GM12878 (cell line): ENCODE data around the gene ZNF189. TPM values are rescaled to one million over a fixed set of nuclear protein-coding genes. Genes with fewer than 3 reads are reported as not detected.

Experiments
- ATAC-seq: fragments of 200-7000 bp; cut with Tn5 transposase; 3 replicates; pipeline ENCODE4 v1.9.1; 2020; ENCODE audit warnings: mild to moderate bottlenecking, moderate library complexity
- BruUV-seq: library from RNA; stranded (reverse); fragments of 400-500 nt; replicated peaks from 2 replicates; lab custom pipeline; 2021; lab: Mats Ljungman, UMichigan
- CTCF ChIA-PET: fragments of 300-600 bp; sonication (Branson Sonifier 250); formaldehyde crosslinking; extraction: SDS; loops from one replicate; lab custom pipeline; 2021; ENCODE audit warnings: inconsistent platforms; lab: Yijun Ruan, JAX
- POLR2A ChIA-PET: fragments of 350-600 bp; formaldehyde crosslinking; extraction: SDS; loops from one replicate; lab custom pipeline; 2021; ENCODE audit warnings: inconsistent platforms; lab: Charles Lee
- RAD21 ChIA-PET: fragments of 300-600 bp; sonication (Branson Sonifier 250); formaldehyde crosslinking; loops from one replicate; lab custom pipeline; 2023; ENCODE audit warnings: antibody characterized with exemption; ENCODE audit not compliant: unreplicated experiment; lab: Charles Lee
- SMC1A ChIA-PET: fragments of 300-600 bp; sonication (Branson Sonifier 250); formaldehyde crosslinking; loops from one replicate; lab custom pipeline; 2023; ENCODE audit not compliant: unreplicated experiment, uncharacterized antibody; lab: Charles Lee
- DNase-seq: peaks from one replicate; pipeline ENCODE4 v3.0.0-alpha.2; 2011; ENCODE audit warnings: low read depth, low spot score
- FAIRE-seq: peaks from 3 replicates; lab custom pipeline; 2011; peaks lifted over from hg19 to GRCh38; lab: Jason Lieb, UNC
- H2AFZ ChIP-seq: 2 replicates; pipeline ENCODE4 v1.6.0; 2011; ENCODE audit warnings: low read depth, low read length, control low read depth; ENCODE audit not compliant: control insufficient read depth
- H3K27ac ChIP-seq: 2 replicates; pipeline ENCODE4 v1.5.1; 2011; ENCODE audit warnings: control low read depth; ENCODE audit not compliant: control insufficient read depth, insufficient read depth
- H3K27me3 ChIP-seq, 2 experiments: replicated peaks in 1 of 2; 2 replicates each; pipeline versions ENCODE4 v1.6.0 to v1.6.1; 2011; ENCODE audit warnings: low read length in 1 of 2; ENCODE audit not compliant: control insufficient read depth in 2 of 2, insufficient read depth in 2 of 2
- H3K36me3 ChIP-seq, 2 experiments: 2 replicates each; pipeline ENCODE4 v1.5.1; 2011; ENCODE audit warnings: low read length in 1 of 2; ENCODE audit not compliant: control insufficient read depth in 2 of 2, insufficient read depth in 2 of 2
- H3K4me1 ChIP-seq: 2 replicates; pipeline ENCODE4 v1.6.1; 2011; ENCODE audit warnings: mild to moderate bottlenecking, low read length, moderate library complexity, mixed read lengths; ENCODE audit not compliant: control insufficient read depth, insufficient read depth
- H3K4me2 ChIP-seq: 2 replicates; pipeline ENCODE4 v1.6.0; 2011; ENCODE audit warnings: control low read depth; ENCODE audit not compliant: control insufficient read depth, insufficient read depth
- H3K4me3 ChIP-seq: fragments of 200-600 bp; sonication (generic); 2 replicates; pipeline ENCODE4 v1.5.1; 2016
- H3K79me2 ChIP-seq: 2 replicates; pipeline ENCODE4 v1.6.0; 2011; ENCODE audit warnings: low read length; ENCODE audit not compliant: control insufficient read depth, insufficient read depth
- H3K9ac ChIP-seq: 2 replicates; pipeline ENCODE4 v1.8.0; 2011; ENCODE audit warnings: low read length, control low read depth, mixed read lengths; ENCODE audit not compliant: control insufficient read depth, insufficient read depth
- H3K9me3 ChIP-seq: replicated peaks from 3 replicates; pipeline ENCODE4 v1.5.1; 2011; ENCODE audit warnings: mild to moderate bottlenecking, low read length; ENCODE audit not compliant: control insufficient read depth, insufficient read depth
- H4K20me1 ChIP-seq: 2 replicates; pipeline ENCODE4 v1.6.0; 2011; ENCODE audit not compliant: control insufficient read depth, insufficient read depth
- BRCA1 ChIP-seq: IDR thresholded peaks from 2 replicates; pipeline ENCODE4 v1.6.1; 2011; ENCODE audit warnings: low read depth, low read length, improper control_type of control experiment
- EED ChIP-seq: sonication (generic); IDR thresholded peaks from 2 replicates; pipeline ENCODE4 v1.6.1; 2016; ENCODE audit warnings: antibody characterized with exemption, low read depth
- JUND ChIP-seq: IDR thresholded peaks from 2 replicates; pipeline ENCODE4 v1.6.1; 2012; ENCODE audit warnings: low read depth, mild to moderate bottlenecking, low read length, improper control_type of control experiment, moderate library complexity
- LARP7 ChIP-seq: fragments of 450-650 bp; IDR thresholded peaks from 2 replicates; pipeline ENCODE4 v1.6.1; 2017; ENCODE audit warnings: mild to moderate bottlenecking
- MEF2B ChIP-seq: fragments of 450-650 bp; IDR thresholded peaks from 2 replicates; pipeline ENCODE4 v1.6.1; 2018; ENCODE audit warnings: mild to moderate bottlenecking, moderate library complexity; ENCODE audit not compliant: partially characterized antibody, poor library complexity, severe bottlenecking
- STAT3 ChIP-seq: IDR thresholded peaks from 2 replicates; pipeline ENCODE4 v1.6.1; 2011; ENCODE audit warnings: low read depth, low read length, improper control_type of control experiment
- YBX1 ChIP-seq: fragments of 450-650 bp; IDR thresholded peaks from 2 replicates; pipeline ENCODE4 v1.6.1; 2016; ENCODE audit warnings: antibody characterized with exemption
- WGBS: methylation state at CpG from one replicate; pipeline ENCODE4 v1.1.6; 2016; ENCODE audit warnings: low lambda C conversion rate; ENCODE audit not compliant: insufficient replicate concordance, insufficient coverage; ENCODE audit errors: missing lambda C conversion rate; 5-methylcytosine and 5-hydroxymethylcytosine counted together
- in situ Hi-C: fragments of 300-500 bp; cut with MboI; formaldehyde crosslinking; loops from 9 replicates; pipeline ENCODE4 v1.14.3; 2018; ENCODE audit warnings: mixed read lengths
- intact Hi-C: fragments of 100-400 bp; cut with micrococcal nuclease; formaldehyde crosslinking; loops from one replicate; pipeline ENCODE4 v1.14.2; 2022; ENCODE audit not compliant: unreplicated experiment
- polyA plus RNA-seq, 11 experiments: library from polyadenylated mRNA; depleted of rRNA in 4 of 11; unstranded in 6 of 11; stranded (reverse) in 5 of 11; fragments of >200 nt; fragmentation: Nextera tagmentation in 4 of 11; fragmentation: Illumina TruSeq in 1 of 11; extraction: Ambion mirVana in 4 of 11; extraction: Trizol in 1 of 11; gene quantifications; 1 replicate in 1 of 11; 2 replicates in 10 of 11; pipeline versions ENCODE4 v1.2.1 to v1.2.3, GENCODE V29; 2011 to 2016; ENCODE audit warnings: inconsistent platforms in 2 of 11, missing spikeins in 2 of 11, low read depth in 1 of 11
- total RNA-seq, 4 experiments: library from RNA; depleted of rRNA in 3 of 4; stranded (reverse); fragments of >200 nt in 3 of 4; fragmentation: Illumina TruSeq in 1 of 4; extraction: Trizol in 1 of 4; gene quantifications; 2 replicates each; pipeline versions ENCODE4 v1.2.1 to v1.2.3, GENCODE V29; 2013 to 2021
- TF ChIP-seq, protein P1 (sequence below): fragments of 450-650 bp; IDR thresholded peaks from 2 replicates; pipeline ENCODE4 v1.6.1; 2016; ENCODE audit warnings: mild to moderate bottlenecking, moderate library complexity, borderline replicate concordance

The ZNF189 gene
- total and polyA plus RNA-seq, 10 of the 15 experiments (the other 5 are each of a cell fraction or from before 2014, with no cell fraction given): 3.1 to 12.3 (median 7.4) TPM

DNA sequence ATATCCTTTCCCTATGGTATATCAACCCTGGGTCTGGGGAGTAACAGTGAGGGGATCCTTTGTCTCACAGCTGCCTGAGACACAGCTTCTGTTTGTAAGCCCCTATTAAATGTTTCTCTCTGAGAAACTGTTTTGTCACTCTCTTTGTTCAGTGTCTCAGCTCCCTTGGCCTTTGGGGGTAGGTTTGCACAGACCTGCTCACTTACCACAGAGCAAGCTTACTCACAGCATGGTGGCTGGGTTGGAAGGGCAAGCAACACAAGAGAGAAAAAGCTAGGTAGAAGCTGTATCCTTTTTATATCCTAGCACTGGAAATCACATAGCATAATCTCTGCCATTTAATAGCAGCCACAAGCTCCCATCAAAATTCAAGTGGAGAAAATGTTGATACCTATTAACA, 18.4 kb upstream of the ZNF189 start:
- ATAC-seq (no peak), FAIRE-seq (no peak), DNase-seq (no peak)
- H3K27me3 ChIP-seq: no peaks in the 10 kb centered on the region
- in situ Hi-C loops: no loop called here
- H4K20me1 ChIP-seq: no peaks in the 10 kb centered on the region
- H3K9ac ChIP-seq: no peak overlapping the region
- H2AFZ ChIP-seq: no peak overlapping the region
- no peak overlapping the region for H3K27ac ChIP-seq
- no peaks in the 10 kb centered on the region for H3K79me2 ChIP-seq
- H3K36me3 ChIP-seq: no peaks in the 10 kb centered on the region
- CTCF ChIA-PET: interaction anchor here (1.5 kb wide), 1 partner anchor 8 kb away, joined by 5 read pairs; no protein-coding TSS in a partner anchor
- H3K4me3 ChIP-seq: no peak overlapping the region
- POLR2A ChIA-PET: no interaction called here
- RAD21 ChIA-PET: no interaction called here
- no peaks in the 10 kb centered on the region for H3K9me3 ChIP-seq
- BruUV-seq: no TSS peak
- intact Hi-C loops: no loop called here
- no peak overlapping the region for H3K4me2 ChIP-seq
- no peaks in the 10 kb centered on the region for H3K4me1 ChIP-seq
- TF ChIP-seq MEF2B (no peak), EED (no peak), JUND (no peak)
- SMC1A ChIA-PET: interaction anchor here (1.1 kb wide), 1 partner anchor 19 kb away, joined by 3 read pairs; no protein-coding TSS in a partner anchor

DNA sequence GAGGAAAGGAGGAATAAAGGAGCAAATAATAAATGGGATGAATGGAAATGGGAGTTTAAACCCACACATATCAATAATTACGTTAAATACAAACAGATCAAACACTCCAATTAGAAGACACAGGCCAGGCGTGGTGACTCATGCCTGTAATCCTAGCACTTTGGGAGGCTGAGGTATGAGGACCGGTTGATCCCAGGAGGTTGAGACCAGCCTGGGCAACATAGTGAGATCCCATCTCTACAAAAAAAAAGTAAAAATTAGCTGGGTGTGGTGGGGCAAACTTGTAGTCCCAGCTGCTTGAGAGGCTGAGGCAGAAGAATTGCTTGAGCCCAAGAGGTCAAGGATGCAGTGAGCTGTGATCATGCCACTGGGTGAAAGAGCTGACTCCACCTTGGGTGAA, 17.5 kb upstream of the ZNF189 start:
- FAIRE-seq: no peak
- no peak overlapping the region for H2AFZ ChIP-seq
- H3K27me3 ChIP-seq: no peaks in the 10 kb centered on the region
- WGBS: 84% methylated on average over 3 of the region's 3 CpGs
- TF ChIP-seq LARP7 (no peak), JUND (no peak), YBX1 (no peak), STAT3 (no peak), BRCA1 (no peak)
- TF ChIP-seq, protein P1, sequence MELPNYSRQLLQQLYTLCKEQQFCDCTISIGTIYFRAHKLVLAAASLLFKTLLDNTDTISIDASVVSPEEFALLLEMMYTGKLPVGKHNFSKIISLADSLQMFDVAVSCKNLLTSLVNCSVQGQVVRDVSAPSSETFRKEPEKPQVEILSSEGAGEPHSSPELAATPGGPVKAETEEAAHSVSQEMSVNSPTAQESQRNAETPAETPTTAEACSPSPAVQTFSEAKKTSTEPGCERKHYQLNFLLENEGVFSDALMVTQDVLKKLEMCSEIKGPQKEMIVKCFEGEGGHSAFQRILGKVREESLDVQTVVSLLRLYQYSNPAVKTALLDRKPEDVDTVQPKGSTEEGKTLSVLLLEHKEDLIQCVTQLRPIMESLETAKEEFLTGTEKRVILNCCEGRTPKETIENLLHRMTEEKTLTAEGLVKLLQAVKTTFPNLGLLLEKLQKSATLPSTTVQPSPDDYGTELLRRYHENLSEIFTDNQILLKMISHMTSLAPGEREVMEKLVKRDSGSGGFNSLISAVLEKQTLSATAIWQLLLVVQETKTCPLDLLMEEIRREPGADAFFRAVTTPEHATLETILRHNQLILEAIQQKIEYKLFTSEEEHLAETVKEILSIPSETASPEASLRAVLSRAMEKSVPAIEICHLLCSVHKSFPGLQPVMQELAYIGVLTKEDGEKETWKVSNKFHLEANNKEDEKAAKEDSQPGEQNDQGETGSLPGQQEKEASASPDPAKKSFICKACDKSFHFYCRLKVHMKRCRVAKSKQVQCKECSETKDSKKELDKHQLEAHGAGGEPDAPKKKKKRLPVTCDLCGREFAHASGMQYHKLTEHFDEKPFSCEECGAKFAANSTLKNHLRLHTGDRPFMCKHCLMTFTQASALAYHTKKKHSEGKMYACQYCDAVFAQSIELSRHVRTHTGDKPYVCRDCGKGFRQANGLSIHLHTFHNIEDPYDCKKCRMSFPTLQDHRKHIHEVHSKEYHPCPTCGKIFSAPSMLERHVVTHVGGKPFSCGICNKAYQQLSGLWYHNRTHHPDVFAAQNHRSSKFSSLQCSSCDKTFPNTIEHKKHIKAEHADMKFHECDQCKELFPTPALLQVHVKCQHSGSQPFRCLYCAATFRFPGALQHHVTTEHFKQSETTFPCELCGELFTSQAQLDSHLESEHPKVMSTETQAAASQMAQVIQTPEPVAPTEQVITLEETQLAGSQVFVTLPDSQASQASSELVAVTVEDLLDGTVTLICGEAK: no peak
- DNase-seq: no peak
- H3K27ac ChIP-seq: no peak overlapping the region
- ATAC-seq: no peak
- SMC1A ChIA-PET: interaction anchor here (1.4 to 2.1 kb wide), 2 partner anchors 8 to 15 kb away, joined by 4 to 6 read pairs; no protein-coding TSS in a partner anchor
- intact Hi-C loops: no loop called here
- RAD21 ChIA-PET: no interaction called here
- no peaks in the 10 kb centered on the region for H3K79me2 ChIP-seq
- CTCF ChIA-PET: interaction anchor here (0.6 kb wide), 1 partner anchor 45 kb away, joined by 3 read pairs; no protein-coding TSS in a partner anchor
- no peak overlapping the region for H3K9ac ChIP-seq
- no peaks in the 10 kb centered on the region for H3K4me1 ChIP-seq
- POLR2A ChIA-PET: no interaction called here
- H4K20me1 ChIP-seq: no peaks in the 10 kb centered on the region
- H3K36me3 ChIP-seq: no peaks in the 10 kb centered on the region
- in situ Hi-C loops: no loop called here
- H3K4me3 ChIP-seq: no peak overlapping the region
- no peaks in the 10 kb centered on the region for H3K9me3 ChIP-seq
- no peak overlapping the region for H3K4me2 ChIP-seq
- no TSS peak for BruUV-seq
